ENCODE results near the gene ADAP1.
"Not testable (repeated sequence)": the region's sequence is repeated elsewhere in the genome, so short reads cannot be mapped to it uniquely, and the experiment has no call there.

The ADAP1 gene

DNA sequence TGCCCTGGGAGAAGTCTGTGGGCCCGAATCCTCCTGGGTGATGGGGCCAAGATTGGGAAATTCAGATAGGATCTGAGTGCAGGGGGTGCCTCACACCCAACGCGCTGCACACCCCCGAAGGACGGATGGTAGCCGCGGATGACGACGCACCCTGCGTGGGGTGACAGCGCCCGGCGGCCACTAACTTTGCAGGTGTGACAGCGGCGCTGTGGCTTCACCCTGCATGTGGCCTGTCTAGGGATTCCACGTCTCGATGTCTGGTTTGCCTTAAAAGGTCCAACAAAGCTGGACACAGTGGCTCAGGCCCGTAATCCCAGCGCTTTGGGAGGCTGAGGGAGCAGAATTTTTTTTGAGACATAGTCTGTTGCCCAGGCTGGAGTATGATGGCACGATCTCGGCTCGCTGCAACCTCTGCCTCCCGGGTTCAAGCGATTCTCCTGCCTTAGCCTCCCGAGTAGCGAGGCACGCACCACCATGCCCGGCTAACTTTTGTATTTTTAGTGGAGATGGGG, 18.6 kb downstream of the ADAP1 start:
- no peak for DNase-seq

DNA sequence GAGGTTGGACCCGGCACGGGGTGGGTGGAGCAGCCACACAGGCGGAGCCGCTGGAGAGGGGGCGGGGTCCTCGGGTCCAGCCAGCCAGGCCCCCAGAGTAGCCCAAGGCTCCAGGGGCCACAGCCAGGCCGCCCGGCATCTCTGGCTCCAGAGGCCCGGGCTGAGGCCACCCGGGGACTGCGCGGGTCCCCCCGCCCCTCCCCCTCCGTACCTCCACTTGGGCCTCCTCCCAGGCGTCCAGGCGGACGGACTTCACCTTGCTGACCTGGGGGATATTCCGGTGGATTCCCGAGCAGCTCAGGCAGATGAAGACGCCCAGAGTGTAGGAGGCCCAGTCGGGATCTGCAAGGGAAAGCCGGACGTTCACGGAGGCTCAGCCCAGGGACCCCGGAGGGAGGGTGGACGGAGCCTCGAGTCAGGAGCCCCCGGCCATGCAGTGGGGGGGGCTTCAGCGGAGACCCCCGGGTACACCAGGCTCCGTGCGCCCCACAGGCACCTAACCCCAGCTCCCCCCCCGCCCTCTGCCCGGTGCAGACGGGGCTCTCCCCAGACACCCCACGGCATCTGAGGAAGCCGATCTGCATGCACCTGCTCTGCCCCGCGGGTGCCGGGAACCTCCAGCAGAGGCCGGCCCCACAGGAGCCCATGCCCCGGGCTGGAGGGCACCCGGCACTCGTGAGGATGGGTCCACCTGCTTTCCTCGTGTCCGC, 19.2 kb downstream of the ADAP1 start:
- DNase-seq: no peak

GRCh38 chr7:934469-935163, 19.9 kb downstream of the ADAP1 start:
- DNase-seq: no peak

- no peak for DNase-seq
Observed at GRCh38 chr7:932651-932975, 21.9 kb downstream of the ADAP1 start.

DNA sequence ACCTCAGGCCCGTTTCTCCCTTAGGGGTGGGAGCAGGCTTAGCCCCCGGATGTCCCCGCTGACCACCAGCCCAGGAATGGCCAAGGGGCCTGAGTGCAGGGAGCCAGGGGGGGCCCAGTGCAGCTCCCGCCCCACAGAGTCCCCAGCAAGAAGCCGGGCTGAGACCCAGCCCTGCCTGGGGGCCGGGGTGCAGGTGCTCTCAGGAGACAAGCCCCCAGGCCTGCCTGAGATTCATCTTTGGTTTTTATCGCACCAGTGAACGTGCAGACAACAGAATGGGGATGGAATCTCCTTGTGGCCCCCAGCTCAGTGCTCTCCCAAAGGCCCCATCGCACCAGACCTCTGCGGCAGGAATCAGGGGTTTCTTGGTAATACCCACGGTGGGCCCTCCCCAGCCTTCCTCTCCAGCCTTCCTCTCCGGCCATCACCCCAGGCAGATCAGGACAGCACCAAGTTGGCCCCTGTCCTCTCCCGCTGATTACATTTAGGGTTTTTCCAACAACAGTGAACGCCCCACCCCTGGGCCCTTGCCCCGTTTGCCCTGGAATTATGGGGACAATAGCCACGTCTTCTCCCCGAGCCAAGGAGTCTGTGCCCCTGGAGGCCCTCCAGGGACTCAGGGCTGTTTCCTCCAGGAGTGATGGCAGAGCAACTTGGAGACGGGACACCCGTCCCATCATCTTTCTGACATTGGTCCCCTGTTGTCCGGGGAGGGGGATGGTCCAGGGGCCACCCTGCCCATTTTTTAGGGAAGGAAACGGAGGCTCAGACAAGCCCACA, 22.4 kb downstream of the ADAP1 start:
- no peak for DNase-seq

- DNase-seq: no peak
Observed at GRCh38 chr7:930975-931758, 23.3 kb downstream of the ADAP1 start.

DNA sequence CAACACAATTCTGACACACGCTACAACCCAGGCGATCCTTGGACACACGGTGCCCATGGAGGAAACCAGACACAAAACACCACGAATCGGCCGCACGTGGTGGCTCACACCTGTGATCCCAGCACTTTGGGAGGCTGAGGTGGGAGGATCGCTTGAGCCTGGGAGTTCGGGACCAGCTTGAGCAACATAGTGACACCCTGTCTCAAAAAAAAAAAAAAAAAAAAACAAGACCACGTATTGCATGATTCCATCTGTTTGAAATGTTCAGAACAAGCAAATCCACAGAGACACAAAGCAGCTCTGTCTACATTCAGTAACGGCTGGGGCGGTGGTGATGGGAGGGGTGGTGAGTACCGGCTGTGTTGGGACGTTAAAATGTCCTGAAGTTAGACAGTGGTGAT, 25.2 kb downstream of the ADAP1 start:
- no peak for DNase-seq

- no peak for DNase-seq
Observed at GRCh38 chr7:927031-927671, 27.3 kb downstream of the ADAP1 start.

DNA sequence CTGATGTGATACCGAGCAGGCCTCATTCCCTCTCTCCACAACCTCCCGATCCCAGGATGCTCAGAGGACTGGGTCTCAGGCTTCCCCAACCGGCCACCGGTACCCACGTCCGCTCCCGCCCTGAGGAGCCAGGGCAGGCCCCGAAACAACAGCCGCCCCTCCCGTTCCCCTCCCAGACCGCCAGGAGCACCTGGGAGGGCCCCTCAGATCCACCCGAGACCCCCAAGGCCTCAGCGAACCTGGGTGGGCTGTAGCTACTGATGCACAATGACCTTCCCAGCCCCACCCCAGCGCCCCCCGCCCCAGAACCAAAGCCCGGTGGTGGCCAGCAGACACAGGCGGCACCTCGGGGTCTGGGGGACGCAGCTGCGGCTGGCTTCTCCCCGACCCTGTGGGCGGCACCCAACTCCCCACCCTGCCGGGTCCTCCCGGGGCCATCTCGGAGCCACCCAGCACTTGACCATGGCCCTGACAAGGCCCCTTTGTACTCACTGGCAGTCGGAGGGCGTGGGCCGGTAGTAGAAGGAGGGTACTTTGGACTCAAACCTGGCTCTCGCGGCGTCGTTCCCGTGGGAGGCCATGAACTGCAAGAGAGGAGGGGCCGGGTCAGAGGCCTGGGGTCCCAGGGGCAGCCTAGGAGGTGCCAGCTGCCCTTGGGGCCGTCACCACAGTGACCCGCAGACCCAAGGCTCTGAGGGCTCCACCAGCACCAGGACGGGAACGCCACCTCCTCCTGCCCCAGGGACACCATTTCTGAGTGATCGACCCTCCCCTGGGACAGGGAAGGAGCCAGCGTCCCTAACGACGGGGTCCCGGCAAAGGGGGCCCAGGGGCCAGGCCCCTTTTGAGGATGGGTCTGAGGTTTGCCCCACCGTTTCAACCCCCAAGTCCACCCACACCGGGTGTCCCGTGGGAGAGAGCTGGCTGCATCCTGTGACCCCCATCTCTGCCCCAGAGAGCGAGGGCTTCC, 28.1 kb downstream of the ADAP1 start:
- no peak for DNase-seq

DNA sequence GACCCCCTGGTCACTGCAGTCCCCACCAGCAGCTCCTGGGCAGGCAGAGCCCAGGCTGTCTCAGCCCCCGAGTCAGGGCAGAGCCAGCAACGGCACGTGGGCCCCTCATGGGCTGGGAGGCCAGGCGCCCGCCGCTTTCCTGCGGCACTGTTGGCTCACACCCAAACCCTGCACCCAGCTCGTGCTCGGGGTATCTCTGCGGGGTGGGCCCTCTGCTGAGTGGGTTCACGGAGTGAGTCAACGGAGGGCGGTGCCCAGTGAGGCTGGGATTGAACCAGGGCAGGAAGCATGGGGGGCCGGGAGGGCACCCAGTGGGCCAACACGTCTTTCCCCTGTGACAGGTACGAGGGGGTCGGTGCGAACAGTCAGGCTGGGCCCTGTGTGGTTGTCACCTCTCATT, 28.9 kb downstream of the ADAP1 start:
- no peak for DNase-seq

- DNase-seq: no peak
Observed at GRCh38 chr7:924541-925231, 29.8 kb downstream of the ADAP1 start.

DNA sequence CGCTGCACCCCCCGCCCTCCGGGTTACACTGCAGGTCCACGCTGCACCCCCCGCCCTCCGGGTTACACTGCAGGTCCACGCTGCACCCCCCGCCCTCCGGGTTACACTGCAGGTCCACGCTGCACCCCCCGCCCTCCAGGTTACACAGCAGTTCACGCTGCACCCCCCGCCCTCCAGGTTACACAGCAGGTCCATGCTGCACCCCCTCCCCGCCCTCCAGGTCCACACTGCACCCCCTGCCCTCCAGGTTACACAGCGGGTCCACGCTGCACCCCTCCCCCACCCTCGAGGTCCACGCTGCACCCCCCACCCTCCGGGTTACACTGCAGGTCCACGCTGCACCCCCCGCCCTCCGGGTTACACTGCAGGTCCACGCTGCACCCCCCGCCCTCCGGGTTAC, 30.4 kb downstream of the ADAP1 start:
- DNase-seq: not testable (repeated sequence)

- no peak for DNase-seq
Observed at GRCh38 chr7:923108-924041, 31.1 kb downstream of the ADAP1 start.

- no peak for DNase-seq
Observed at GRCh38 chr7:922334-923107, 32.0 kb downstream of the ADAP1 start.

- DNase-seq: no peak
Observed at GRCh38 chr7:921581-922333, 32.7 kb downstream of the ADAP1 start.

DNA sequence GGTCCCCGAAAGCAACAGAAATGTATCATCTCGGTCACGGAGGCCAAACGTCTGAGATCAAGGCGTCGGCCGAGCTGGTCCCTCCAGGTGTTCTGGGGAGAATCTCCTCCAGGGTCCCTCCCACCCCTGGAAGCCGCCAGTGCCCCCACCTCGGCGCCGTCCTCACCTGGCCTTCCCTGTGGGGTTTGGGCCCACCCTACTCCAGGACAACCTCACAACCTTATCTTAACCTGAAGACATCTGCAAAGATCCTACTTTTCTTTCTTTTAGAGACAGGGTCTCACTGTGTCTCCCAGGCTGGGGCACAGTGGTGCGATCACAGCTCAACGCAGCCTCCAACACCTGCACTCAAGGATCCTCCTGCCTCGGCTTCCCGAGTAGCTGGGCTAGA, 33.4 kb downstream of the ADAP1 start:
- no peak for DNase-seq

DNA sequence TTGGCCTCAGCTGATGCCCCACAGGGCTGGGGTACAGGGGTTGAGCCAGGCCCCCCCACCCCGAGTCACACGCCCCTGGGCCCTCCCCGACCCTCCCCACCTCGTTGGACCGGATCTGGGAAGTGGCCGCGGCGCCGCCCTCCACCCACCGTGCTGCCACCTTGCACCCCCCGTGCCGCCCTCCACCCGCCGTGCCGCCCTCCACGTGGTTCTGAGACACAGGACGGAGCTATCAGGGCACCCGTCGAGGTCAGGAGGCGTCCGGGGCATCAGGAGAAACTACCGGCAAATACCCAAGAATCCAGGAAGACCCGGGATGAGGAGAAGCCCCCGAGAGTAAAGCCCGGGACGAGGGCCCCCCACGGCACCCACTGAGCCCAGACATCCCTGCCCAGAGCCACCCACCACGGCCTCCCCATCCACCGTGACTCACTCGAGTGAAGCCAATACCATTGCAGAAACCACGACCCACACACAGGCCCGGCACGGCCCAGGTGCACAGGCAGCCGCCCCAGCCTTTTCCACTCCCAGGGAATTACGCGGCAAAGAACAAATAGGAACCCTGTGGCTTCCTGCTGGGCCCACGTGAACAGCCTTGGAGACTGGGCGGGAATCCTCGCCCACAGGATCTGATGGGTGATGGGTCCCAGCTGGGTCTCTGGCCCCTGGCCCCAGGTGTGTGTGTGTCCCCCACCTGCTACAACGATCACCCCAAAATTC, 34.0 kb downstream of the ADAP1 start:
- DNase-seq: no peak
